ENCODE measurements around the gene GALNT12. TPM values are rescaled to one million over a fixed set of nuclear protein-coding genes. Genes with fewer than 3 reads are reported as not detected.

Gene GALNT12
- total RNA-seq, 1 donor from 2014 or later: 10.2 TPM

DNA sequence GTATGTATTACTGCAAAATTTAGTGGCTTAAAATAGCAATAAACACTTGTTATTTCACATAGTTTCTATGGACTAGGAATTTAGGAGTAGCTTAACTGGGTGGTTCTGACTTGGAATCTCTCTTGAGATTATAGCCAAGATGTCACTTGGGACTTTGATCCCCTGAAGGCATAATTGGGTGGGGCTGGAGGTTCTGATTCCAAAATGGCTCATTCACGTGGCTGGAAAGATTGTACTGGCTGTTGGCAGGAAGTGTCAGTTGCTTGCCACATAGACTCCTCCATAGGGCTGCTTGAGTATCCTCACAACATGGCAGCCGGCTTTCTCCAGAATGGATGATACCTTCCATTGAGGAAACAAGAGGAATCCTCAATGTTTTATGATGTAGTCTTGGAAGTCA, 11.3 kb downstream of the GALNT12 start:
- H3K36me3 ChIP-seq (ENCODE audit: control insufficient read depth, insufficient read depth, low read length): no peaks in the 10 kb centered on the region
- H3K27me3 ChIP-seq (ENCODE audit: control insufficient read depth, insufficient read depth, low read length): no peaks in the 10 kb centered on the region
- TF ChIP-seq, protein P1, sequence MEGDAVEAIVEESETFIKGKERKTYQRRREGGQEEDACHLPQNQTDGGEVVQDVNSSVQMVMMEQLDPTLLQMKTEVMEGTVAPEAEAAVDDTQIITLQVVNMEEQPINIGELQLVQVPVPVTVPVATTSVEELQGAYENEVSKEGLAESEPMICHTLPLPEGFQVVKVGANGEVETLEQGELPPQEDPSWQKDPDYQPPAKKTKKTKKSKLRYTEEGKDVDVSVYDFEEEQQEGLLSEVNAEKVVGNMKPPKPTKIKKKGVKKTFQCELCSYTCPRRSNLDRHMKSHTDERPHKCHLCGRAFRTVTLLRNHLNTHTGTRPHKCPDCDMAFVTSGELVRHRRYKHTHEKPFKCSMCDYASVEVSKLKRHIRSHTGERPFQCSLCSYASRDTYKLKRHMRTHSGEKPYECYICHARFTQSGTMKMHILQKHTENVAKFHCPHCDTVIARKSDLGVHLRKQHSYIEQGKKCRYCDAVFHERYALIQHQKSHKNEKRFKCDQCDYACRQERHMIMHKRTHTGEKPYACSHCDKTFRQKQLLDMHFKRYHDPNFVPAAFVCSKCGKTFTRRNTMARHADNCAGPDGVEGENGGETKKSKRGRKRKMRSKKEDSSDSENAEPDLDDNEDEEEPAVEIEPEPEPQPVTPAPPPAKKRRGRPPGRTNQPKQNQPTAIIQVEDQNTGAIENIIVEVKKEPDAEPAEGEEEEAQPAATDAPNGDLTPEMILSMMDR (IDR thresholded peaks at IDR 0.05; ENCODE audit: insufficient read depth, low read length, poor library complexity, severe bottlenecking): no peak
- DNase-seq (ENCODE audit: low read depth): no peak
- H3K4me3 ChIP-seq (ENCODE audit: low read depth, low read length): no peak overlapping the region

DNA sequence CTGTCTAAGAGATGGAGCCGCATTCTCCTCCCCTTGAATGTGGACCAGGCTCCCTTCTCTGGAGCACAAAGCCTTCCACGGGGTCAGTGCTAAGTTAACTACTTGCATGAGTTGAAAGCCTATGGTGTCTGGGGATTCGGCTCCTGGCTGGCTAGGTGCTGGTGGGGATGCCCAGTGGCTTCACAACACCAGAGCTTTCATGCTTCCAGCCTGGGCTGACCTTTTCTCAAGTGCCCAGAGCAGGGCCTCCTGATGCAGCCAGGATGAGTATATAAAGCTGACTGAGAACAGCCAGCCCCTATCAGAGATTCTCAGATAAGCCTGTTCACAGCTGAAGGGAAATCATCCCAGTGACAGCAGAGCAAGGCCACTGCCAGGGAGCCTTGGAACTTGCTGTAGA, 11.8 kb downstream of the GALNT12 start:
- no peak for DNase-seq (ENCODE audit: low read depth)
- TF ChIP-seq, protein P1 (IDR thresholded peaks at IDR 0.05; ENCODE audit: insufficient read depth, low read length, poor library complexity, severe bottlenecking): no peak
- H3K27me3 ChIP-seq (ENCODE audit: control insufficient read depth, insufficient read depth, low read length): no peaks in the 10 kb centered on the region
- no peak overlapping the region for H3K4me3 ChIP-seq (ENCODE audit: low read depth, low read length)
- no peaks in the 10 kb centered on the region for H3K36me3 ChIP-seq (ENCODE audit: control insufficient read depth, insufficient read depth, low read length)

DNA sequence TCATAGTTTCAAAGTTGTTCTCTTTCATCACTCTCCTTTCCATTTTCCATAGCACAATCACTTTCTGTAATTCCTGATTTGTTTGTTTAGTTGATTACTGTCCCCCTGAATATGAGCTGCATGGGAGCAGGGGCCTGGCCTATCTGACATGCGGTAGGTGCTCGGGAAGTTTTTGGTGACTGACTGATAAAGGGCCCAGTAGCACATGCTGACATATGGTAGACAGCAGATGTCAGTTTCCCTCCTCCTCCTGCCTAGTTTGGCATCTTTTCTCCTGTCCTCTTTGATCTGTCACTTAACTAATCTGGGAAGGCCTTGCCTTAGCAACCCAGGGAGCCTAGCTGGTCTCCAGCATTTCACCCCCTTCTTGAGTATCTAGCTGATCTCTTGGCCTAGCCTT, 14.4 kb downstream of the GALNT12 start:
- Histone ChIP-seq H3K27me3 (ENCODE audit: control insufficient read depth, insufficient read depth, low read length) (no peaks in the 10 kb centered on the region), H3K36me3 (ENCODE audit: control insufficient read depth, insufficient read depth, low read length) (no peaks in the 10 kb centered on the region), H3K4me3 (ENCODE audit: low read depth, low read length) (no peak overlapping the region)
- TF ChIP-seq, protein P1 (IDR thresholded peaks at IDR 0.05; ENCODE audit: insufficient read depth, low read length, poor library complexity, severe bottlenecking): no peak
- no peak for DNase-seq (ENCODE audit: low read depth)

DNA sequence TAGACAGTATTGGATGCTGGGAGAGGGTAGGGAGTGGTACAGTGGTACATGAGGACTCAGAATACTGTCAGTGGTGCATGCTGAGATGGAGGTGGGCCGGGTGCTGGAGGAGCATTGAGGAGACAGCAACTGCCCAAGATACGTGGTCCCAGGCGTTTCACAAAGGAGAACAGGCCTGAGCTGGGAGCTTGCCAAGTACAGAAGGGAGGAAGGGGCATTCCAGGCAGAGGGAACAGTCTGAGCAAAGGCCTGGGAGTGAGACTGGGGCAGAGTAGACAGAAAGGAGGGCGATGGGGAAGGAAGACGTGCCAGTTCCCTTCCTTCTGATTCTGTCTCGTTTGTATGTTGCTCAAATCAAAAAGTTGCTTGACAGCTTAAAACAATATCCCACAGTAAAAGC, 15.2 kb downstream of the GALNT12 start:
- Histone ChIP-seq H3K36me3 (ENCODE audit: control insufficient read depth, insufficient read depth, low read length) (no peaks in the 10 kb centered on the region), H3K27me3 (ENCODE audit: control insufficient read depth, insufficient read depth, low read length) (no peaks in the 10 kb centered on the region), H3K4me3 (ENCODE audit: low read depth, low read length) (no peak overlapping the region)
- DNase-seq (ENCODE audit: low read depth): no peak
- TF ChIP-seq, protein P1 (IDR thresholded peaks at IDR 0.05; ENCODE audit: insufficient read depth, low read length, poor library complexity, severe bottlenecking): no peak

DNA sequence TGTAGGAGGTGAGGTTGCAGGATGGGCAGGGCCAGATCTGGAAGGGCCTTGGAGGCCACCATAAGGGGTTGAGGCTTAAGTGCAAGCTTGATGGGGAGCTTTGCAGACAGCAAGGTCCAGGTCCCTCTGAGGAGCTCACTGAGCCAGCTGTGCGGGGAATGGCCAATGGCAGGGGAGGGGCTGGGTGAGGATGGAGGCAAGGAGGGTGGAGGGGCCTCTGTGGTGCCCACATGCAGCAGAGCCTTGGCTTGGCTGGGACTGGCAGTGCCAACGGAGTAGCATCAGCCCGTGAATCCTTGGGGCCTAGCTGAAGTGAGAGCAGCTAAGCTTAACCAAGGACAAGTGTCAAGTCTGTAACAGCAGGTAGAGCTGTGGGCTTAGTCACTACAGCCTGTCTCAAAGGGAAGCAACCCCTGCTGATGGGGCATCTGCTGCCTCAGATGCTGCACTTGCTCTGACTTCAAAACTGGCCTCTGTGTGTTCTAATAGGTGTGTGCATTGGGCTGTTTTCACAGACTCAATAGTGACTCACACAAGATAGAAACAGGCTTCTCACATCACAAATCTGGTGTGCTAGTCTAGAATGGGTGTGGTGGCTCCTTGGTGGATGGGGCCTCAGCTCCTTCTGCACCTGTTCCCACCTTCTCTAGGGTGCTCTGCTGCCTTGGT, 16.3 kb downstream of the GALNT12 start:
- no peak for DNase-seq (ENCODE audit: low read depth)
- Histone ChIP-seq H3K36me3 (ENCODE audit: control insufficient read depth, insufficient read depth, low read length) (no peaks in the 10 kb centered on the region), H3K4me3 (ENCODE audit: low read depth, low read length) (no peak overlapping the region), H3K27me3 (ENCODE audit: control insufficient read depth, insufficient read depth, low read length) (no peaks in the 10 kb centered on the region)
- TF ChIP-seq, protein P1 (IDR thresholded peaks at IDR 0.05; ENCODE audit: insufficient read depth, low read length, poor library complexity, severe bottlenecking): no peak

DNA sequence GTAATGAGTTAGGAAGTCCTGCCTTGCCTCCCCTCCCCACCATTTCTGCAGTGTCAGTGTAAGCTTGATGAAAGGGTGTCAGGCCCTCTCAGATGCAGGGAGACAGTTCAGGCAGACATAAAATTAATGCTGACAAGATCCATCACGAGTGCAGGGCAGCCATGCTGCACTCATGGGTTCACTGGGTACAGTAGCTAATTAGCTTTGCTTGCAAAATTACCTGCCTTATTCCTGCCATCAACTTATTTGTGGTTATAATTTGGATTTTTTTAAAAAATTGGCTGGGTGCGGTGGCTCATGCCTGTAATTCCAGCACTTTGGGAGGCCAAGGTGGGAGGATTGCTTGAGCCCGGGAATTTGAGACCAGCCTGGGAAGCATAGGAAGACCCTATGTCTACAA, 17.9 kb downstream of the GALNT12 start:
- DNase-seq (ENCODE audit: low read depth): no peak

More for the DNA sequence above, 17.9 kb downstream of the GALNT12 start:
- TF ChIP-seq, protein P1 (IDR thresholded peaks at IDR 0.05; ENCODE audit: insufficient read depth, low read length, poor library complexity, severe bottlenecking): no peak
- Histone ChIP-seq H3K27me3 (ENCODE audit: control insufficient read depth, insufficient read depth, low read length) (no peaks in the 10 kb centered on the region), H3K4me3 (ENCODE audit: low read depth, low read length) (no peak overlapping the region), H3K36me3 (ENCODE audit: control insufficient read depth, insufficient read depth, low read length) (no peaks in the 10 kb centered on the region)
